ENCODE measurements around the gene TM6SF1.

Gene TM6SF1

GRCh38 chr15:83155942-83156341 is 48.5 kb downstream of the TM6SF1 start:
- TF ChIP-seq CTCF (IDR thresholded peaks at IDR 0.05; ENCODE audit: low read depth, low read length) = no peak
- in situ Hi-C loops (cut with HindIII; ENCODE audit: low sequenced_read_pairs) = no loop called here
- no peak for DNase-seq (ENCODE audit: low read depth, low spot score)
- no peak overlapping the region for H3K4me3 ChIP-seq (ENCODE audit: low read depth, low read length)

GRCh38 chr15:83158393-83158792 is 50.9 kb downstream of the TM6SF1 start:
- in situ Hi-C loops (cut with HindIII; ENCODE audit: low sequenced_read_pairs) = no loop called here
- no peak for DNase-seq (ENCODE audit: low read depth, low spot score)
- H3K4me3 ChIP-seq (ENCODE audit: low read depth, low read length) = no peak overlapping the region
- TF ChIP-seq CTCF (IDR thresholded peaks at IDR 0.05; ENCODE audit: low read depth, low read length) = no peak

GRCh38 chr15:83160741-83161140 is 53.3 kb downstream of the TM6SF1 start:
- no peak overlapping the region for H3K4me3 ChIP-seq (ENCODE audit: low read depth, low read length)
- in situ Hi-C loops (cut with HindIII; ENCODE audit: low sequenced_read_pairs) = no loop called here
- no peak for TF ChIP-seq CTCF (IDR thresholded peaks at IDR 0.05; ENCODE audit: low read depth, low read length)
- DNase-seq (ENCODE audit: low read depth, low spot score) = no peak

- no peak for DNase-seq (ENCODE audit: low read depth, low spot score)
- H3K4me3 ChIP-seq (ENCODE audit: low read depth, low read length) = no peak overlapping the region
- no peak for TF ChIP-seq CTCF (IDR thresholded peaks at IDR 0.05; ENCODE audit: low read depth, low read length)
- in situ Hi-C loops (cut with HindIII; ENCODE audit: low sequenced_read_pairs) = no loop called here
Measured at GRCh38 chr15:83163032-83163431, 55.6 kb downstream of the TM6SF1 start.

- no peak overlapping the region for H3K4me3 ChIP-seq (ENCODE audit: low read depth, low read length)
- in situ Hi-C loops (cut with HindIII; ENCODE audit: low sequenced_read_pairs) = no loop called here
- no peak for TF ChIP-seq CTCF (IDR thresholded peaks at IDR 0.05; ENCODE audit: low read depth, low read length)
- DNase-seq (ENCODE audit: low read depth, low spot score) = peak; percentile 67
Measured at GRCh38 chr15:83164111-83164770, 56.8 kb downstream of the TM6SF1 start.

- in situ Hi-C loops (cut with HindIII; ENCODE audit: low sequenced_read_pairs) = no loop called here
- no peak overlapping the region for H3K4me3 ChIP-seq (ENCODE audit: low read depth, low read length)
- TF ChIP-seq CTCF (IDR thresholded peaks at IDR 0.05; ENCODE audit: low read depth, low read length) = no peak
- DNase-seq (ENCODE audit: low read depth, low spot score) = peak; percentile 37
Measured at GRCh38 chr15:83164771-83165404, 57.4 kb downstream of the TM6SF1 start.

Data from astrocyte of the spinal cord (primary cell).